Measurements from ENCODE around the gene GPER1. TPM values are rescaled to one million over a fixed set of nuclear protein-coding genes. Genes with fewer than 3 reads are reported as not detected.

The GPER1 gene
- polyA plus RNA-seq, 2 of the 4 experiments (the other 2 are of a cell fraction), result 0.23 to 0.50 TPM

GRCh38 chr7:1124816-1125602, 37.1 kb downstream of the GPER1 start:
- no peak overlapping the region for H3K27ac ChIP-seq
- WGBS (ENCODE audit: missing lambda C conversion rate), result 89% methylated on average over 21 of the region's 23 CpGs
- no peak for FAIRE-seq
- H3K4me1 ChIP-seq, result no peaks in the 10 kb centered on the region
- ChIA-PET CTCF (interaction anchor here (1.0 to 4.2 kb wide), 15 partner anchors 9 to 307 kb away, joined by 3 to 21 read pairs (median 5); partner anchors contain the start of gene GPER1), POLR2A (interaction anchor here (2.7 kb wide), 1 partner anchor 13 kb away, joined by 9 read pairs; a partner anchor contains a TSS)
- no peak for DNase-seq (ENCODE audit: low read depth in 1 of 2, low spot score in 1 of 2)
- H3K9me3 ChIP-seq, result no peaks in the 10 kb centered on the region
- TF ChIP-seq MYC (IDR thresholded peaks at IDR 0.05; ENCODE audit: borderline replicate concordance, low read length) (no peak), ZC3H11A (IDR thresholded peaks at IDR 0.05) (no peak), EHF (CRISPR knock-in tag; IDR thresholded peaks at IDR 0.05) (no peak), HOXB5 (CRISPR knock-in tag; IDR thresholded peaks at IDR 0.05) (no peak), CBX8 (IDR thresholded peaks at IDR 0.05) (no peak), ATOH8 (CRISPR knock-in tag; IDR thresholded peaks at IDR 0.05; ENCODE audit: low read depth) (no peak), KDM5A (IDR thresholded peaks at IDR 0.05) (no peak), EP300 (IDR thresholded peaks at IDR 0.05) (no peak), RFX5 (IDR thresholded peaks at IDR 0.05) (no peak)
- H3K4me3 ChIP-seq, result no peak overlapping the region
- no peak overlapping the region for H3K4me2 ChIP-seq
- no peak for ATAC-seq

- 91% methylated on average over 16 of the region's 16 CpGs for WGBS (ENCODE audit: missing lambda C conversion rate)
- no peaks in the 10 kb centered on the region for H3K4me1 ChIP-seq
- no peak overlapping the region for H3K4me2 ChIP-seq
- ATAC-seq (no peak), FAIRE-seq (no peak), DNase-seq (ENCODE audit: low read depth in 1 of 2, low spot score in 1 of 2) (no peak)
- CTCF ChIA-PET, result interaction anchor here (0.6 to 4.2 kb wide), 14 partner anchors 10 to 690 kb away, joined by 3 to 21 read pairs (median 4); a partner anchor contains a TSS
- POLR2A ChIA-PET, result interaction anchor here (2.7 kb wide), 1 partner anchor 12 kb away, joined by 9 read pairs; a partner anchor contains a TSS
- no peak overlapping the region for H3K27ac ChIP-seq
- TF ChIP-seq CBX8 (IDR thresholded peaks at IDR 0.05), result no peak
- TF ChIP-seq CBX2 (IDR thresholded peaks at IDR 0.05; ENCODE audit: borderline replicate concordance, low read depth), result no peak
- TF ChIP-seq RNF2 (IDR thresholded peaks at IDR 0.05; ENCODE audit: borderline replicate concordance, low read depth), result no peak
- TF ChIP-seq NR3C1 (IDR thresholded peaks at IDR 0.05), result no peak
- no peak for TF ChIP-seq EP300 (IDR thresholded peaks at IDR 0.05)
- no peak for TF ChIP-seq JUN (IDR thresholded peaks at IDR 0.05)
- TF ChIP-seq TP53 (CRISPR knock-in tag; IDR thresholded peaks at IDR 0.05), result no peak
- TF ChIP-seq RCOR1 (IDR thresholded peaks at IDR 0.05; ENCODE audit: low read depth, low read length), result no peak
- TF ChIP-seq SMC3 (IDR thresholded peaks at IDR 0.05), result no peak
- TF ChIP-seq GATA3 (IDR thresholded peaks at IDR 0.05; ENCODE audit: borderline replicate concordance), result no peak
- no peak for TF ChIP-seq ZC3H11A (IDR thresholded peaks at IDR 0.05)
- H3K4me3 ChIP-seq, result no peak overlapping the region
- no peaks in the 10 kb centered on the region for H3K9me3 ChIP-seq
Measured at GRCh38 chr7:1125603-1125969, 37.7 kb downstream of the GPER1 start.

- 98% methylated on average over 7 of the region's 7 CpGs for WGBS (ENCODE audit: missing lambda C conversion rate)
- FAIRE-seq, result no peak
- no peaks in the 10 kb centered on the region for H3K4me1 ChIP-seq
- no peak overlapping the region for H3K4me3 ChIP-seq
- no peak for DNase-seq (ENCODE audit: low read depth in 1 of 2, low spot score in 1 of 2)
- H3K27ac ChIP-seq, result no peak overlapping the region
- H3K9me3 ChIP-seq, result no peaks in the 10 kb centered on the region
- ChIA-PET POLR2A (no interaction called here), CTCF (interaction anchor here (0.6 to 4.2 kb wide), 4 partner anchors 14 to 241 kb away, joined by 3 to 21 read pairs (median 6); no protein-coding TSS in a partner anchor)
- H3K4me2 ChIP-seq, result no peak overlapping the region
- no peak for ATAC-seq
- no peak for TF ChIP-seq CTCF (IDR thresholded peaks at IDR 0.05)
- no peak for TF ChIP-seq TP53 (CRISPR knock-in tag; IDR thresholded peaks at IDR 0.05)
- TF ChIP-seq RCOR1 (IDR thresholded peaks at IDR 0.05; ENCODE audit: low read depth, low read length), result no peak
- TF ChIP-seq RARB (CRISPR knock-in tag; IDR thresholded peaks at IDR 0.05), result no peak
- TF ChIP-seq FOSB (CRISPR knock-in tag; IDR thresholded peaks at IDR 0.05), result no peak
- TF ChIP-seq E2F6 (IDR thresholded peaks at IDR 0.05; ENCODE audit: borderline replicate concordance, low read depth), result no peak
- TF ChIP-seq NPAS2 (CRISPR knock-in tag; IDR thresholded peaks at IDR 0.05; ENCODE audit: borderline replicate concordance), result no peak
- no peak for TF ChIP-seq CHD2 (IDR thresholded peaks at IDR 0.05; ENCODE audit: low read length, partially characterized antibody)
- no peak for TF ChIP-seq CHD4 (IDR thresholded peaks at IDR 0.05; ENCODE audit: borderline replicate concordance)
- TF ChIP-seq MAZ (IDR thresholded peaks at IDR 0.05; ENCODE audit: borderline replicate concordance, low read depth, low read length), result no peak
- no peak for TF ChIP-seq KDM1A (IDR thresholded peaks at IDR 0.05; ENCODE audit: low read depth)
- TF ChIP-seq HOXA7 (CRISPR knock-in tag; IDR thresholded peaks at IDR 0.05), result no peak
- no peak for TF ChIP-seq NR3C1 (IDR thresholded peaks at IDR 0.05)
- TF ChIP-seq JUNB (IDR thresholded peaks at IDR 0.05), result no peak
- no peak for TF ChIP-seq GATA3 (IDR thresholded peaks at IDR 0.05; ENCODE audit: borderline replicate concordance)
- TF ChIP-seq MYC (IDR thresholded peaks at IDR 0.05; ENCODE audit: borderline replicate concordance, low read length), result no peak
- TF ChIP-seq HMGXB4 (CRISPR knock-in tag; IDR thresholded peaks at IDR 0.05; ENCODE audit: borderline replicate concordance), result no peak
Measured at GRCh38 chr7:1127001-1127400, 39.1 kb downstream of the GPER1 start.

Measured in A549 (cell line).